DND-41 (cell line): ENCODE measurements around the gene DDX39A.

ENCODE experiments used
- EZH2 ChIP-seq: IDR thresholded peaks from 3 replicates; pipeline ENCODE4 v1.6.1; 2012; ENCODE audit warnings: borderline replicate concordance, low read depth, mild to moderate bottlenecking, moderate library complexity, low read length, inconsistent platforms; ENCODE audit not compliant: severe bottlenecking
- TF ChIP-seq, protein P1 (sequence below): IDR thresholded peaks from 2 replicates; pipeline ENCODE4 v1.5.1; 2012; ENCODE audit warnings: borderline replicate concordance, low read length, moderate library complexity, mild to moderate bottlenecking; ENCODE audit not compliant: poor library complexity, severe bottlenecking; ENCODE audit errors: extremely low read depth

GRCh38 chr19:14393329-14393728, 25.8 kb downstream of the DDX39A start:
- TF ChIP-seq, protein P1, sequence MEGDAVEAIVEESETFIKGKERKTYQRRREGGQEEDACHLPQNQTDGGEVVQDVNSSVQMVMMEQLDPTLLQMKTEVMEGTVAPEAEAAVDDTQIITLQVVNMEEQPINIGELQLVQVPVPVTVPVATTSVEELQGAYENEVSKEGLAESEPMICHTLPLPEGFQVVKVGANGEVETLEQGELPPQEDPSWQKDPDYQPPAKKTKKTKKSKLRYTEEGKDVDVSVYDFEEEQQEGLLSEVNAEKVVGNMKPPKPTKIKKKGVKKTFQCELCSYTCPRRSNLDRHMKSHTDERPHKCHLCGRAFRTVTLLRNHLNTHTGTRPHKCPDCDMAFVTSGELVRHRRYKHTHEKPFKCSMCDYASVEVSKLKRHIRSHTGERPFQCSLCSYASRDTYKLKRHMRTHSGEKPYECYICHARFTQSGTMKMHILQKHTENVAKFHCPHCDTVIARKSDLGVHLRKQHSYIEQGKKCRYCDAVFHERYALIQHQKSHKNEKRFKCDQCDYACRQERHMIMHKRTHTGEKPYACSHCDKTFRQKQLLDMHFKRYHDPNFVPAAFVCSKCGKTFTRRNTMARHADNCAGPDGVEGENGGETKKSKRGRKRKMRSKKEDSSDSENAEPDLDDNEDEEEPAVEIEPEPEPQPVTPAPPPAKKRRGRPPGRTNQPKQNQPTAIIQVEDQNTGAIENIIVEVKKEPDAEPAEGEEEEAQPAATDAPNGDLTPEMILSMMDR, result no peak
- TF ChIP-seq EZH2, result no peak
